Tibial artery (tissue), 4 donors: ENCODE results near the gene PCNX1.
"Not testable (repeated sequence)": the region's sequence is repeated elsewhere in the genome, so short reads cannot be mapped to it uniquely, and the experiment has no call there.

Experiments
- DNase-seq, 2 donors: peaks; one replicate each; pipeline ENCODE4 v3.0.0-alpha.2; 2019
- H3K27ac ChIP-seq, 2 donors: fragments of 200-600 bp; sonication (generic) in 1 of 2; 1 replicate in 1 of 2; 2 replicates in 1 of 2; pipeline ENCODE4 v1.5.1; 2018 to 2019; ENCODE audit warnings: mild to moderate bottlenecking in 1 of 2
- H3K27me3 ChIP-seq, 2 donors: fragments of 200-600 bp; sonication (generic) in 1 of 2; one replicate each; pipeline versions ENCODE4 v1.5.1 to v1.6.0; 2016 to 2019
- H3K36me3 ChIP-seq, 3 donors: fragments of 200-600 bp; sonication (generic) in 2 of 3; one replicate each; pipeline ENCODE4 v1.5.1; 2016 to 2019; ENCODE audit warnings: mild to moderate bottlenecking in 2 of 3
- H3K4me1 ChIP-seq, 4 donors: fragments of 200-600 bp; sonication (generic) in 2 of 4; 1 replicate in 3 of 4; 2 replicates in 1 of 4; pipeline ENCODE4 v1.5.1; 2016 to 2019
- H3K4me3 ChIP-seq, 2 donors: fragments of 200-600 bp; sonication (generic) in 1 of 2; 1 replicate in 1 of 2; 2 replicates in 1 of 2; pipeline ENCODE4 v1.5.1; 2018 to 2019; ENCODE audit warnings: mild to moderate bottlenecking in 2 of 2
- H3K9me3 ChIP-seq, 3 donors: fragments of 200-600 bp; sonication (generic) in 1 of 3; one replicate each; pipeline ENCODE4 v1.5.1; 2016 to 2019
- intact Hi-C: fragments of 100-400 bp; cut with DNase I; formaldehyde crosslinking; loops from one replicate; pipeline ENCODE4 v1.15.0; 2023; ENCODE audit warnings: low total_unique reads
- TF ChIP-seq, protein P1 (sequence below), 2 experiments: fragments of 200-600 bp in 1 of 2; fragments of 450-650 bp in 1 of 2; IDR thresholded peaks; one replicate each; pipeline ENCODE4 v1.5.1; 2017 to 2019; ENCODE audit warnings: antibody characterized with exemption in 2 of 2, mild to moderate bottlenecking in 1 of 2, moderate library complexity in 1 of 2

Gene PCNX1

DNA sequence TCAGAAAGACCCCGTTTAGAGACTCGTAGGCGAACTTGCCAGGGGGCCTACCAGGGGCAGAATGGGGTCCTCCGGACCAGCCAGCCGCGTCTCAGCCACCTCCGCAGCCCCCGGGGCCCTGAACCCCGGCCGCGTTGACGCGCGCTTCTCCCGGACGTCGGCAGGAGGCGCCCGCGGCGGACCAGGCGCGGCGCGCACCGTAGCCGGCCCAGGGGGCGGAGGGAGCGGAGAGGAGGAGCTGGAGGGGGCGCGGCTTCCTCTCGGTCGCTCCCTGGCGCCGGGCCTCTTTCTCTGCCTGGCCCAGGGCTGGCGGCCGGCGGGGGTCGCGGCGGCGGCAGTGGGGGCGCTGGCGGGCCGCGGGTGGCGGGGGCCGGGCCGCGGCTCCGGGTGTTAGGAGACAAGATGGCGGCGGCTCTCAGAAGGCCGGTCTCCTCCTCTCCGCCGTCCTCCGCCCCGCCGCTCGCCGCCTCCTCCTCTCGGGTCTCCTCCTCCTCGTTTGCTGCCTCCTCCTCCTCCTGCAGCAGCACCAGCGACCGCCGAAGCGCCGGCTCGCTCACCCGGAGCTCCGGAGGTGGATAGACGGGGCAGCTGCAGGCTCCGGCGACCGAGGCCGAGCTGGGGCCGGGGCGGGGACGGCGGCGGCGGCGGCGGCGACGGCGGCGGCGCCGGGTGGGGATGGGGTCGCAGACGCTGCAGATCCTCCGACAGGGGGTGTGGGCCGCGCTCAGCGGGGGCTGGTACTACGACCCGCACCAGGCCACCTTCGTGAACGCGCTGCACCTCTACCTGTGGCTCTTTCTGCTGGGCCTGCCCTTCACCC is at the start of gene PCNX1:
Gene PCNX1, plus strand, starts transcription at position 284 of the 820 bp plus-strand sequence. Its CDS starts 392 bp downstream, at position 676.
- no peaks in the 10 kb centered on the region for H3K9me3 ChIP-seq
- H3K27me3 ChIP-seq: no peaks in the 10 kb centered on the region
- no peaks in the 10 kb centered on the region for H3K36me3 ChIP-seq
- intact Hi-C loops: loop anchor here (5.0 kb wide), 2 partner anchors 50 to 90 kb away; no protein-coding TSS in a partner anchor
- peak; percentile 84 to 92 for DNase-seq
- TF ChIP-seq, protein P1, sequence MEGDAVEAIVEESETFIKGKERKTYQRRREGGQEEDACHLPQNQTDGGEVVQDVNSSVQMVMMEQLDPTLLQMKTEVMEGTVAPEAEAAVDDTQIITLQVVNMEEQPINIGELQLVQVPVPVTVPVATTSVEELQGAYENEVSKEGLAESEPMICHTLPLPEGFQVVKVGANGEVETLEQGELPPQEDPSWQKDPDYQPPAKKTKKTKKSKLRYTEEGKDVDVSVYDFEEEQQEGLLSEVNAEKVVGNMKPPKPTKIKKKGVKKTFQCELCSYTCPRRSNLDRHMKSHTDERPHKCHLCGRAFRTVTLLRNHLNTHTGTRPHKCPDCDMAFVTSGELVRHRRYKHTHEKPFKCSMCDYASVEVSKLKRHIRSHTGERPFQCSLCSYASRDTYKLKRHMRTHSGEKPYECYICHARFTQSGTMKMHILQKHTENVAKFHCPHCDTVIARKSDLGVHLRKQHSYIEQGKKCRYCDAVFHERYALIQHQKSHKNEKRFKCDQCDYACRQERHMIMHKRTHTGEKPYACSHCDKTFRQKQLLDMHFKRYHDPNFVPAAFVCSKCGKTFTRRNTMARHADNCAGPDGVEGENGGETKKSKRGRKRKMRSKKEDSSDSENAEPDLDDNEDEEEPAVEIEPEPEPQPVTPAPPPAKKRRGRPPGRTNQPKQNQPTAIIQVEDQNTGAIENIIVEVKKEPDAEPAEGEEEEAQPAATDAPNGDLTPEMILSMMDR (IDR thresholded peaks at IDR 0.05): peak; percentile 88 to 90
- peaks cover 0 to 44% (median 15%) of the 10 kb centered on the region in 4 donors for H3K4me1 ChIP-seq
- peak within 1 kb of the TSS; percentile 81 to 85 for H3K4me3 ChIP-seq
- peak within 1 kb of the TSS; percentile 96 to 97 for H3K27ac ChIP-seq

DNA sequence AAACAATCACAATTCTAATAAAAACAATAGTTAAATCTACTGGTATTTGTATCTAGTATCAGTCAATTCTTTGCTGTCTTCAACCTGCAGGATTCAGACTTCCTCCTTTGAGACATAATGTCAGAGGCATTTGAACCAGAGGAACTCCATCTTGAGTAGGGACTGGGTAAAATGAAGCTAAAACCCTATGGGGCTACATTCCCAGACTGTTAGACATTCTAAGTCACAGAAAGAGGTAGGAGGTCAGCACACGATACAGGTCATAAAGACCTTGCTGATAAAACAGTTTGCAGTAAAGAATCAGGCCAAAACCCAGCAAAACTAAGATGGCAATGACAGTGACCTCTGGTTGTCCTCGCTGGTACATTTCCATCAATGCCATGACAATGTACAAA is 49.8 kb upstream of the PCNX1 start:
- no peak overlapping the region for H3K4me3 ChIP-seq
- no peaks in the 10 kb centered on the region for H3K36me3 ChIP-seq
- no peak for DNase-seq
- TF ChIP-seq, protein P1 (IDR thresholded peaks at IDR 0.05): no peak
- H3K27ac ChIP-seq: no peak overlapping the region
- intact Hi-C loops: no loop called here
- no peaks in the 10 kb centered on the region for H3K27me3 ChIP-seq
- no peaks in the 10 kb centered on the region for H3K4me1 ChIP-seq
- no peaks in the 10 kb centered on the region for H3K9me3 ChIP-seq

DNA sequence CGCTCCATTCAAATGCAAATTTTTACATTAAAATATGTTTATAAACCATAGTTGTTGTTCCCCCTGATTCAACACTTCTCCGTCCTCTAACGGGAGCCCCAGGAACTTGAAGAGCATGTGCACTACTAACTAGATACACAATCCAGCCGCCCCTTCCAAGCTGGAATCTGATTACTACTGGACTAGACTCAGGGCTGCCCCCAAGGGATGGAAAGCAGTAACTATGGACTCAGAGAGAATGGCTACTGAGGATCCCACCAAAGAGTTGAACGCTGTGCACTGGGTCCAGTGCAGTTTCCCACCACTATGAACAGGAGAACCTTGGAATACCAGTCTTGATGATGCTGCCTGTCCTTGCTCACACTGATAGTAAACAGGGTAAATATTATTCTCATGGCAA is 48.6 kb upstream of the PCNX1 start:
- H3K4me3 ChIP-seq: no peak overlapping the region
- no peaks in the 10 kb centered on the region for H3K4me1 ChIP-seq
- intact Hi-C loops: no loop called here
- no peak for DNase-seq
- H3K27me3 ChIP-seq: no peaks in the 10 kb centered on the region
- H3K36me3 ChIP-seq: no peaks in the 10 kb centered on the region
- H3K27ac ChIP-seq: no peak overlapping the region
- TF ChIP-seq, protein P1 (IDR thresholded peaks at IDR 0.05): no peak
- no peaks in the 10 kb centered on the region for H3K9me3 ChIP-seq

DNA sequence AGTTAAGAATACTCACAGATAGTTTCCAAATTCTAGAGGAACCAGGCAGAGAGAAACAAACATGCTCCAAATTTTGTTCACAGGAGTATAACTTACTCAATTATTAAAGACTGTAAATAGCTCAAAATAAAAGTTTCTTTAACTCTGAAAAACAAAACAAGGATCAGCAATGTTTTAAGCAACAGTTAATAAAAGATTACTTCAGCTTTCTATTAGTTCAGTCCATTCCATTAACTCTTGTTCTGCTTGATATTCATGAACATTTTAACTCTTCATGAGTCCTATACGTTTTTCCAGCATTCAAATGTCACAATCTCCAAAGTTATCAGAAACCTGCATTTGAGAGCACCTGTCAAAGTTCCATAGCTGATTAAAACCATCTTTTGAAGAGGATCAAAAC is 40.3 kb upstream of the PCNX1 start:
- H3K36me3 ChIP-seq, H3K9me3 ChIP-seq, H3K4me3 ChIP-seq, H3K4me1 ChIP-seq, H3K27ac ChIP-seq, H3K27me3 ChIP-seq, intact Hi-C loops, DNase-seq: not testable (repeated sequence)

DNA sequence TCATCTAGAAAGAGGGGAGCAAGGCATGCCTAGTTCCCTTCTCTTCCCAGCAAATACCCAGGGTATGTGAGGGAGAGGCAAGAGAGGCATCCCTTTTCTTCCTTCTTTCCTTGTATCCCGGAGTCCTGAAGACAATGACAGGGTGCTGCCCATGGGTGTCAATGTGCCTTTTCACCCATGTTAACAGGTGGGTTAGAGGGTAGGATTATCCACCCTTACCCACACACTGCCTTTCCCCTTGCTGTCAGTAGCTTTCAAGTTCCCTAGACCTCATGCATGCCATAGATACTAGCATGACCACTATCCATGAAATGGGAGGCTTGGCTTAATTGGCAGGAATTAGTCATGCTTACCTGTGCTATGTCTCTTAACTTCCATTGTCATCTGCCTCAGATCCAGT is 36.3 kb upstream of the PCNX1 start:
- H3K36me3 ChIP-seq: no peaks in the 10 kb centered on the region
- H3K27ac ChIP-seq: no peak overlapping the region
- intact Hi-C loops: no loop called here
- peaks cover 0 to 14% (median 8%) of the 10 kb centered on the region in 3 donors for H3K9me3 ChIP-seq
- TF ChIP-seq, protein P1 (IDR thresholded peaks at IDR 0.05): no peak
- no peaks in the 10 kb centered on the region for H3K27me3 ChIP-seq
- no peaks in the 10 kb centered on the region for H3K4me1 ChIP-seq
- no peak overlapping the region for H3K4me3 ChIP-seq
- no peak for DNase-seq

DNA sequence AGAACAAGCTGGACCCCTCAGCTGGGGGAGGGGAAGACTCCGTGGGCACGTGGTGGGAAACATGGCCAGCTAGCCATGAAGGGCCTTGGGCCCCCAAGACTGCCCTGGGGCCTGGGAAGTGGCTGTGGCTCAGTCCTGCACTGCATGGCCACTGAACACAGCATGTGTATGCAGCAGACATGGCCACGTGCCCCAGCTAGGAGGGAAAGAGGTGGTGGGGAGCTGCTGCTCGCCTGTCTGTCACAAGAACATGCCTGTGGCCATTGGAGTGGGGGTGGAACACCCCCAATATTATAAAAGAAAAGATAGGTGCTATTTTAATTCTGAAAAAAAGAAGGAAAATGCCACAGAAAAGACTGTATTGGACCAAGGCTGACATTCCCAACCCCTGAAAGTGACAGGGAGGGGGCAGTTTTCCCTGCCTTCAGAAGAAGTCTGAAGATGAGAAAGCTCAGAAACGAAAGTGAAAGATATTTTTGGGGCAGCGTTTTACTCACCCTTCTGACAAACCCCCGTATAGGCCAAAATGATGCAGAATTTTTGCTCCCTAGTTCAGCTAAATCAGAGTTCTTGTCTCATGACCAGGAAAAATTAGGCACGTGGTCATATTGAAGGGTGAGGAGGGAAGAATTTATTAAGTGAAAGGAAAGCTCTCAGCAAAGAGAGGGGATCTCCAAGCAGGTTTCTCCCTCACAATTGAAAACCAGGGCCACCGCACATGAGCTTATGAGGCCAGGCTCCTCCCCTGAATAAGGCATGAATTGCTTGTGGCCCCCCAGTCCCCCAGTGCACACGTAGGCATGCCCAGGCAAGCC is 35.2 kb upstream of the PCNX1 start:
- H3K4me3 ChIP-seq: no peak overlapping the region
- no peaks in the 10 kb centered on the region for H3K36me3 ChIP-seq
- peaks cover 0 to 14% (median 8%) of the 10 kb centered on the region in 3 donors for H3K9me3 ChIP-seq
- TF ChIP-seq, protein P1 (IDR thresholded peaks at IDR 0.05): no peak
- no peak overlapping the region for H3K27ac ChIP-seq
- intact Hi-C loops: no loop called here
- no peaks in the 10 kb centered on the region for H3K4me1 ChIP-seq
- no peaks in the 10 kb centered on the region for H3K27me3 ChIP-seq
- DNase-seq: no peak
